ENCODE results near the gene CEP72.
"Not testable (repeated sequence)": the region's sequence is repeated elsewhere in the genome, so short reads cannot be mapped to it uniquely, and the experiment has no call there.

Gene CEP72

GRCh38 chr5:581941-582340 is 30.2 kb upstream of the CEP72 start:
- no peaks in the 10 kb centered on the region for H3K4me1 ChIP-seq (ENCODE audit: insufficient read depth, low read length)
- no peak overlapping the region for H3K4me3 ChIP-seq (ENCODE audit: low read depth in 1 of 2, low read length in 2 of 2)
- H3K27me3 ChIP-seq (ENCODE audit: control insufficient read depth in 1 of 2, insufficient read depth in 2 of 2, low read length in 2 of 2): no peaks in the 10 kb centered on the region
- H3K9me3 ChIP-seq (ENCODE audit: low read length): no peaks in the 10 kb centered on the region
- H3K36me3 ChIP-seq (ENCODE audit: insufficient read depth, low read length): no peaks in the 10 kb centered on the region
- no peak overlapping the region for H3K9ac ChIP-seq (ENCODE audit: low read length)
- H3K27ac ChIP-seq (ENCODE audit: low read depth, low read length): no peak overlapping the region

- not testable (repeated sequence) for H3K36me3 ChIP-seq (ENCODE audit: insufficient read depth, low read length); H3K27me3 ChIP-seq (ENCODE audit: control insufficient read depth in 1 of 2, insufficient read depth in 2 of 2, low read length in 2 of 2); H3K9ac ChIP-seq (ENCODE audit: low read length); H3K27ac ChIP-seq (ENCODE audit: low read depth, low read length); H3K4me3 ChIP-seq (ENCODE audit: low read depth in 1 of 2, low read length in 2 of 2); H3K9me3 ChIP-seq (ENCODE audit: low read length); H3K4me1 ChIP-seq (ENCODE audit: insufficient read depth, low read length)
Observed at GRCh38 chr5:582445-582844, 29.7 kb upstream of the CEP72 start.

- Histone ChIP-seq H3K9me3 (ENCODE audit: low read length) (no peaks in the 10 kb centered on the region), H3K36me3 (ENCODE audit: insufficient read depth, low read length) (no peaks in the 10 kb centered on the region), H3K27ac (ENCODE audit: low read depth, low read length) (no peak overlapping the region), H3K4me3 (ENCODE audit: low read depth in 1 of 2, low read length in 2 of 2) (no peak overlapping the region), H3K27me3 (ENCODE audit: control insufficient read depth in 1 of 2, insufficient read depth in 2 of 2, low read length in 2 of 2) (peaks cover 0 to 4% of the 10 kb centered on the region in 2 donors), H3K4me1 (ENCODE audit: insufficient read depth, low read length) (no peaks in the 10 kb centered on the region), H3K9ac (ENCODE audit: low read length) (no peak overlapping the region)
Observed at GRCh38 chr5:582936-583635, 29.1 kb upstream of the CEP72 start.

- Histone ChIP-seq H3K4me3 (ENCODE audit: low read depth in 1 of 2, low read length in 2 of 2) (no peak overlapping the region), H3K36me3 (ENCODE audit: insufficient read depth, low read length) (no peaks in the 10 kb centered on the region), H3K4me1 (ENCODE audit: insufficient read depth, low read length) (no peaks in the 10 kb centered on the region), H3K9ac (ENCODE audit: low read length) (no peak overlapping the region), H3K9me3 (ENCODE audit: low read length) (no peaks in the 10 kb centered on the region), H3K27ac (ENCODE audit: low read depth, low read length) (no peak overlapping the region), H3K27me3 (ENCODE audit: control insufficient read depth in 1 of 2, insufficient read depth in 2 of 2, low read length in 2 of 2) (peaks cover 0 to 4% of the 10 kb centered on the region in 2 donors)
Observed at GRCh38 chr5:583645-584044, 28.5 kb upstream of the CEP72 start.

- Histone ChIP-seq H3K4me3 (ENCODE audit: low read depth in 1 of 2, low read length in 2 of 2) (no peak overlapping the region), H3K27ac (ENCODE audit: low read depth, low read length) (no peak overlapping the region), H3K27me3 (ENCODE audit: control insufficient read depth in 1 of 2, insufficient read depth in 2 of 2, low read length in 2 of 2) (peaks cover 0 to 4% of the 10 kb centered on the region in 2 donors), H3K4me1 (ENCODE audit: insufficient read depth, low read length) (no peaks in the 10 kb centered on the region), H3K36me3 (ENCODE audit: insufficient read depth, low read length) (no peaks in the 10 kb centered on the region), H3K9me3 (ENCODE audit: low read length) (no peaks in the 10 kb centered on the region), H3K9ac (ENCODE audit: low read length) (no peak overlapping the region)
Observed at GRCh38 chr5:584216-584615, 27.9 kb upstream of the CEP72 start.

GRCh38 chr5:584846-585245 is 27.3 kb upstream of the CEP72 start:
- H3K9ac ChIP-seq (ENCODE audit: low read length): no peak overlapping the region
- peaks cover 0 to 4% of the 10 kb centered on the region in 2 donors for H3K27me3 ChIP-seq (ENCODE audit: control insufficient read depth in 1 of 2, insufficient read depth in 2 of 2, low read length in 2 of 2)
- no peak overlapping the region for H3K27ac ChIP-seq (ENCODE audit: low read depth, low read length)
- no peaks in the 10 kb centered on the region for H3K36me3 ChIP-seq (ENCODE audit: insufficient read depth, low read length)
- H3K4me1 ChIP-seq (ENCODE audit: insufficient read depth, low read length): no peaks in the 10 kb centered on the region
- no peaks in the 10 kb centered on the region for H3K9me3 ChIP-seq (ENCODE audit: low read length)
- no peak overlapping the region for H3K4me3 ChIP-seq (ENCODE audit: low read depth in 1 of 2, low read length in 2 of 2)

GRCh38 chr5:585556-585955 is 26.6 kb upstream of the CEP72 start:
- H3K4me1 ChIP-seq (ENCODE audit: insufficient read depth, low read length): no peaks in the 10 kb centered on the region
- no peaks in the 10 kb centered on the region for H3K36me3 ChIP-seq (ENCODE audit: insufficient read depth, low read length)
- H3K27me3 ChIP-seq (ENCODE audit: control insufficient read depth in 1 of 2, insufficient read depth in 2 of 2, low read length in 2 of 2): peaks cover 0 to 4% of the 10 kb centered on the region in 2 donors
- H3K4me3 ChIP-seq (ENCODE audit: low read depth in 1 of 2, low read length in 2 of 2): no peak overlapping the region
- no peak overlapping the region for H3K9ac ChIP-seq (ENCODE audit: low read length)
- H3K27ac ChIP-seq (ENCODE audit: low read depth, low read length): no peak overlapping the region
- H3K9me3 ChIP-seq (ENCODE audit: low read length): no peaks in the 10 kb centered on the region

- Histone ChIP-seq H3K4me3 (ENCODE audit: low read depth in 1 of 2, low read length in 2 of 2) (no peak overlapping the region), H3K36me3 (ENCODE audit: insufficient read depth, low read length) (no peaks in the 10 kb centered on the region), H3K9ac (ENCODE audit: low read length) (no peak overlapping the region), H3K27me3 (ENCODE audit: control insufficient read depth in 1 of 2, insufficient read depth in 2 of 2, low read length in 2 of 2) (peaks cover 0 to 4% of the 10 kb centered on the region in 2 donors), H3K4me1 (ENCODE audit: insufficient read depth, low read length) (no peaks in the 10 kb centered on the region), H3K9me3 (ENCODE audit: low read length) (no peaks in the 10 kb centered on the region), H3K27ac (ENCODE audit: low read depth, low read length) (no peak overlapping the region)
Observed at GRCh38 chr5:585962-586628, 26.0 kb upstream of the CEP72 start.

- Histone ChIP-seq H3K27me3 (ENCODE audit: control insufficient read depth in 1 of 2, insufficient read depth in 2 of 2, low read length in 2 of 2) (peaks cover 4 to 5% of the 10 kb centered on the region in 2 donors), H3K9me3 (ENCODE audit: low read length) (no peaks in the 10 kb centered on the region), H3K36me3 (ENCODE audit: insufficient read depth, low read length) (no peaks in the 10 kb centered on the region), H3K4me1 (ENCODE audit: insufficient read depth, low read length) (no peaks in the 10 kb centered on the region), H3K4me3 (ENCODE audit: low read depth in 1 of 2, low read length in 2 of 2) (no peak overlapping the region), H3K9ac (ENCODE audit: low read length) (no peak overlapping the region), H3K27ac (ENCODE audit: low read depth, low read length) (no peak overlapping the region)
Observed at GRCh38 chr5:586751-587285, 25.3 kb upstream of the CEP72 start.

- no peaks in the 10 kb centered on the region for H3K9me3 ChIP-seq (ENCODE audit: low read length)
- no peaks in the 10 kb centered on the region for H3K36me3 ChIP-seq (ENCODE audit: insufficient read depth, low read length)
- no peak overlapping the region for H3K4me3 ChIP-seq (ENCODE audit: low read depth in 1 of 2, low read length in 2 of 2)
- peaks cover 4 to 5% of the 10 kb centered on the region in 2 donors for H3K27me3 ChIP-seq (ENCODE audit: control insufficient read depth in 1 of 2, insufficient read depth in 2 of 2, low read length in 2 of 2)
- H3K4me1 ChIP-seq (ENCODE audit: insufficient read depth, low read length): no peaks in the 10 kb centered on the region
- no peak overlapping the region for H3K9ac ChIP-seq (ENCODE audit: low read length)
- H3K27ac ChIP-seq (ENCODE audit: low read depth, low read length): no peak overlapping the region
Observed at GRCh38 chr5:587403-587802, 24.7 kb upstream of the CEP72 start.

- Histone ChIP-seq H3K4me1 (ENCODE audit: insufficient read depth, low read length) (no peaks in the 10 kb centered on the region), H3K27me3 (ENCODE audit: control insufficient read depth in 1 of 2, insufficient read depth in 2 of 2, low read length in 2 of 2) (peaks cover 4 to 5% of the 10 kb centered on the region in 2 donors), H3K9me3 (ENCODE audit: low read length) (no peaks in the 10 kb centered on the region), H3K9ac (ENCODE audit: low read length) (no peak overlapping the region), H3K27ac (ENCODE audit: low read depth, low read length) (no peak overlapping the region), H3K4me3 (ENCODE audit: low read depth in 1 of 2, low read length in 2 of 2) (no peak overlapping the region), H3K36me3 (ENCODE audit: insufficient read depth, low read length) (no peaks in the 10 kb centered on the region)
Observed at GRCh38 chr5:588406-588995, 23.6 kb upstream of the CEP72 start.

Data from muscle layer of colon (tissue), 2 donors.